ENCODE data around the gene GSE1.

GRCh38 chr16:85570735-85571562 is 42.2 kb upstream of the GSE1 start:
- no peak for TF ChIP-seq CTCF (IDR thresholded peaks at IDR 0.05)
- TF ChIP-seq POLR2A (IDR thresholded peaks at IDR 0.05): no peak

Data from right lobe of liver (tissue), 4 donors.